ENCODE results near the gene MCCC2.
"Not testable (repeated sequence)": the region's sequence is repeated elsewhere in the genome, so short reads cannot be mapped to it uniquely, and the experiment has no call there.

Gene MCCC2

DNA sequence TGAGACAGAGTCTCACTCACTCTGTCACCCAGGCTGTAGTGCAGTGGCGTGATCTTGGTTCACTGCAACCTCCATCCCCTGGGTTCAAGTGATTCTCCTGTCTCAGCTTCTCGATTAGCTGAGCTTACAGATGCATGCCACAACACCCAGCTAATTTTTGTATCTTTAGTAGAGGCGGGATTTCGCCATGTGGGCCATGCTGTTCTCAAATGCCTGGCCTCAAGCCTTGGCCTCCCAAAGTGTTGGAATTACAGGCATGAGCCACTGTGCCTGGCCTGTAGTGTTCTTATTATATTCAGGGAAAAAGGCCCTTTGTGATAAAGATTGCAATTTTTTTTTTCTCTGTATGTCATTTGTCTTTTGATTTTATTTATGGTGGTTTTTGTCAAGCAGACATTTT is 24.0 kb upstream of the MCCC2 start:
- Histone ChIP-seq H2BK15ac (replicated peaks; ENCODE audit: low read depth) (no peak overlapping the region), H3K4me3 (ENCODE audit: low read length) (no peak overlapping the region), H3K18ac (ENCODE audit: low read length) (no peak overlapping the region), H4K8ac (ENCODE audit: low read depth, low read length) (no peak overlapping the region), H3K27ac (ENCODE audit: low read depth, low read length) (no peak overlapping the region), H3K9ac (ENCODE audit: low read length) (no peak overlapping the region), H3K4me1 (ENCODE audit: control insufficient read depth, low read depth, low read length) (no peaks in the 10 kb centered on the region), H3K23ac (ENCODE audit: low read length) (no peak overlapping the region), H2AK5ac (ENCODE audit: low read length) (no peak overlapping the region), H2BK120ac (ENCODE audit: low read depth, low read length) (no peak overlapping the region), H3K79me2 (ENCODE audit: control insufficient read depth, insufficient read depth, low read length) (no peaks in the 10 kb centered on the region), H3K79me1 (ENCODE audit: low read length) (no peaks in the 10 kb centered on the region), H4K5ac (ENCODE audit: low read length) (no peak overlapping the region), H3K27me3 (ENCODE audit: insufficient read depth, low read length, poor library complexity) (no peaks in the 10 kb centered on the region), H3K4ac (ENCODE audit: low read depth, low read length) (no peak overlapping the region), H3K4me2 (ENCODE audit: low read length) (no peak overlapping the region), H2BK5ac (ENCODE audit: low read length) (no peak overlapping the region), H3K36me3 (ENCODE audit: control insufficient read depth, insufficient read depth, low read length) (peaks cover 8% of the 10 kb centered on the region), H3K56ac (ENCODE audit: low read length) (no peak overlapping the region)
- no peak for DNase-seq
- no CpG with 5 or more reads among the region's 4 CpGs for WGBS (ENCODE audit: extremely low coverage, insufficient coverage, low lambda C conversion rate)

DNA sequence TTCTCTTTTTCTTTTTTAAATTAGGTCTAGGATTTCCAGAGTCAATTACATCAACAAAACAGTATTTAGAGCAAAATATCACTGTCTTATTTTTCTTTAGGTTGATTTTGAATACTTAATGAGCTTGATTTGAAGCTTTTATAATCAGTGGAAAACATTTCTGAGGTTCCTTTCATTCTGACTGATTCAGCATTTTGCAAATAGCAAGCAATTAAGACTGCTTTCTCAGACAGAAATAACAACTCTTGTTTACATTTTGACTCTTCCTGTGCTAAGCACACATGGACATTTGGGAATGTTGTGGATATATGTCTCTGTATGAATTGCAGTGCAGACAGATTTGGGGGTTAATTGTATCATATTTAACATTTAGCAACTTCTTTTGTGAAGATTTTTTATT is 22.2 kb upstream of the MCCC2 start:
- Histone ChIP-seq H3K27ac (ENCODE audit: low read depth, low read length) (no peak overlapping the region), H2AK5ac (ENCODE audit: low read length) (no peak overlapping the region), H3K4me1 (ENCODE audit: control insufficient read depth, low read depth, low read length) (no peaks in the 10 kb centered on the region), H3K56ac (ENCODE audit: low read length) (no peak overlapping the region), H3K27me3 (ENCODE audit: insufficient read depth, low read length, poor library complexity) (no peaks in the 10 kb centered on the region), H3K23ac (ENCODE audit: low read length) (no peak overlapping the region), H3K79me2 (ENCODE audit: control insufficient read depth, insufficient read depth, low read length) (no peaks in the 10 kb centered on the region), H2BK15ac (replicated peaks; ENCODE audit: low read depth) (no peak overlapping the region), H3K4me3 (ENCODE audit: low read length) (no peak overlapping the region), H3K4me2 (ENCODE audit: low read length) (no peak overlapping the region), H2BK5ac (ENCODE audit: low read length) (no peak overlapping the region), H3K79me1 (ENCODE audit: low read length) (no peaks in the 10 kb centered on the region), H4K5ac (ENCODE audit: low read length) (no peak overlapping the region), H2BK120ac (ENCODE audit: low read depth, low read length) (no peak overlapping the region), H3K18ac (ENCODE audit: low read length) (no peak overlapping the region), H4K8ac (ENCODE audit: low read depth, low read length) (no peak overlapping the region), H3K9ac (ENCODE audit: low read length) (no peak overlapping the region), H3K36me3 (ENCODE audit: control insufficient read depth, insufficient read depth, low read length) (peaks cover 7% of the 10 kb centered on the region), H3K4ac (ENCODE audit: low read depth, low read length) (no peak overlapping the region)
- DNase-seq = no peak

DNA sequence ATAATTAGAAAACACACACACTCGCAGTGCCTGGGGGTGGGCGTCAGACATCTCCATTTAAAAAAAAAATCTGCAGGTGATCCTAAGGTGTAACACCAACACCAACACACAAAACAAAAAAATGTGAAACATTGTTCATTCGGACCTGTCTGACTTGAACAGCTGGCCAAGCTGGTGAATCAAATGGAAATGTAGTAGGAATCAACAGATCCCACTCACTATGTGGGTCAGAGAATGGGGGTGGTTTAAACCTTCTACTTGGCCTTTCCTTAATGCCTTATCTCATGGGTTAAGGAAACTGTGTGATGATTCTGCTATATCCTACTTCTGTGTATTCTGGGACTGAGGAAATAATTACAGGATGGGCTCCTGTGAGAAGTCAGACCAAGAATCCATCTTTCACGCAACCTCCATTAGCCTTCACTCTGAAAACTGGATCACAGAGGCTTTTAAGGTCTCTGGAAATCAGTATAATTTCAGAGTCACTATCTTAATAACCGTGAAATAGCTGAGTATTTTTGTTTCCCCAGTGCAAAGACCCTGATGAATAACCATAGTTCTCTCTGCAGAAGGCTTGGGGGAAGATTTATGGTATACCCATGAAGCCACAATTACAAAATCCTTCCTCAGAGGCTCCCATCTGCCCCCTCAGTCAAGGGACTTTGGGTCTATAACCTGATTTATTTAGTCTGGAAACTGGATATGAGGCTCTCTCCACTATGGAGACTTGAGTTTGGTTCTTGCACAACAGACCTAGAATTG is 17.2 kb upstream of the MCCC2 start:
- Histone ChIP-seq H2BK15ac (replicated peaks; ENCODE audit: low read depth) (no peak overlapping the region), H3K79me1 (ENCODE audit: low read length) (no peaks in the 10 kb centered on the region), H3K79me2 (ENCODE audit: control insufficient read depth, insufficient read depth, low read length) (no peaks in the 10 kb centered on the region), H3K4me3 (ENCODE audit: low read length) (no peak overlapping the region), H3K27ac (ENCODE audit: low read depth, low read length) (no peak overlapping the region), H3K23ac (ENCODE audit: low read length) (no peak overlapping the region), H3K4ac (ENCODE audit: low read depth, low read length) (no peak overlapping the region), H3K4me1 (ENCODE audit: control insufficient read depth, low read depth, low read length) (no peaks in the 10 kb centered on the region), H2AK5ac (ENCODE audit: low read length) (no peak overlapping the region), H3K9ac (ENCODE audit: low read length) (no peak overlapping the region), H3K18ac (ENCODE audit: low read length) (no peak overlapping the region), H4K5ac (ENCODE audit: low read length) (no peak overlapping the region), H2BK120ac (ENCODE audit: low read depth, low read length) (no peak overlapping the region), H3K4me2 (ENCODE audit: low read length) (no peak overlapping the region), H4K8ac (ENCODE audit: low read depth, low read length) (no peak overlapping the region), H3K56ac (ENCODE audit: low read length) (no peak overlapping the region), H3K36me3 (ENCODE audit: control insufficient read depth, insufficient read depth, low read length) (peaks cover 3% of the 10 kb centered on the region), H3K27me3 (ENCODE audit: insufficient read depth, low read length, poor library complexity) (no peaks in the 10 kb centered on the region), H2BK5ac (ENCODE audit: low read length) (no peak overlapping the region)
- no CpG with 5 or more reads among the region's 5 CpGs for WGBS (ENCODE audit: extremely low coverage, insufficient coverage, low lambda C conversion rate)
- DNase-seq = no peak

DNA sequence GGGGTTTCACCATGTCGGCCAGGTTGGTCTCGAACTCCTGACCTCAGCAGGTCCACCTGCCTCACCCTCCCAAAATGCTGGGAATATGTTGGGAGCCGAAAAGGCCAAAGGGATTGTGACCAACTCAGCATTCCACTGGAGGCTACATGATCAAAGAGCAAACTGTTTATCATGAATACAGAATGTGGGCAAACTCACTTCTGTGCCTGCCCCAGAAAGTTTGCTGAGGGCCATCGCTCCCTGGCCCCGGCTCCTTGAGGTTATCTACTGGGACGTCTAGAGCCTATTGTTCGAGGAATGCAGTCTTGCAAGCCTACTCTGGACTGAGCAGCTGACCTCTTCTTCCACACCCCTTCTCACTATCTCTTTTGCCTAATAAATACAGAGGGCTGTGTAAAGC is 15.3 kb upstream of the MCCC2 start:
- H3K27ac ChIP-seq (ENCODE audit: low read depth, low read length); H2AK5ac ChIP-seq (ENCODE audit: low read length); H2BK5ac ChIP-seq (ENCODE audit: low read length); H3K79me2 ChIP-seq (ENCODE audit: control insufficient read depth, insufficient read depth, low read length); H3K36me3 ChIP-seq (ENCODE audit: control insufficient read depth, insufficient read depth, low read length); H3K9ac ChIP-seq (ENCODE audit: low read length); H3K4ac ChIP-seq (ENCODE audit: low read depth, low read length); H4K5ac ChIP-seq (ENCODE audit: low read length); H3K27me3 ChIP-seq (ENCODE audit: insufficient read depth, low read length, poor library complexity); H2BK120ac ChIP-seq (ENCODE audit: low read depth, low read length); H2BK15ac ChIP-seq (replicated peaks; ENCODE audit: low read depth); H4K8ac ChIP-seq (ENCODE audit: low read depth, low read length); H3K4me3 ChIP-seq (ENCODE audit: low read length); H3K4me1 ChIP-seq (ENCODE audit: control insufficient read depth, low read depth, low read length); H3K79me1 ChIP-seq (ENCODE audit: low read length); H3K56ac ChIP-seq (ENCODE audit: low read length); H3K4me2 ChIP-seq (ENCODE audit: low read length); H3K18ac ChIP-seq (ENCODE audit: low read length); H3K23ac ChIP-seq (ENCODE audit: low read length): not testable (repeated sequence)
- peak; percentile 28 for DNase-seq
- no CpG with 5 or more reads among the region's 7 CpGs for WGBS (ENCODE audit: extremely low coverage, insufficient coverage, low lambda C conversion rate)

DNA sequence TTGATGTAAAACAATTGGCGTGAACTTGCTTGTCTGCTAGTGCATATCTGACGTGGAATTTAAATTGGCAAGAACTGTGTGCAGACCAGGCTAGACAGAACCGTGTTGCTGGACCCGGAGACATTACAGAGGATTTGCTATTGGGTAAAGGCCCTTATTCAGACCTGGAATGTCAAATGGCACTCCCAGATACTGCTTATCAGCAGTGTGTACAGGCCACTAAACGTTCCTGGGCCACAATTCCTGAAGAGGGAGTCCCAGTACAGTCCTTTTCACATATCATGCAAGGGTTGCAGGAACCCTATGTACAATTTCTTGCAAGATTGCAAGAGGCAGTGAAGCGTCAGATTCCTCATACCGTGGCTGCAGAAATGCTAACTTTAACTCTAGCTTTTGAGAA is 13.5 kb upstream of the MCCC2 start:
- Histone ChIP-seq H3K79me2 (ENCODE audit: control insufficient read depth, insufficient read depth, low read length) (no peaks in the 10 kb centered on the region), H3K4ac (ENCODE audit: low read depth, low read length) (no peak overlapping the region), H4K5ac (ENCODE audit: low read length) (no peak overlapping the region), H2BK120ac (ENCODE audit: low read depth, low read length) (no peak overlapping the region), H3K27me3 (ENCODE audit: insufficient read depth, low read length, poor library complexity) (no peaks in the 10 kb centered on the region), H2BK5ac (ENCODE audit: low read length) (no peak overlapping the region), H3K79me1 (ENCODE audit: low read length) (no peaks in the 10 kb centered on the region), H3K4me2 (ENCODE audit: low read length) (no peak overlapping the region), H3K4me3 (ENCODE audit: low read length) (no peak overlapping the region), H3K36me3 (ENCODE audit: control insufficient read depth, insufficient read depth, low read length) (no peaks in the 10 kb centered on the region), H2BK15ac (replicated peaks; ENCODE audit: low read depth) (no peak overlapping the region), H3K56ac (ENCODE audit: low read length) (no peak overlapping the region), H3K9ac (ENCODE audit: low read length) (no peak overlapping the region), H3K4me1 (ENCODE audit: control insufficient read depth, low read depth, low read length) (no peaks in the 10 kb centered on the region), H2AK5ac (ENCODE audit: low read length) (no peak overlapping the region), H3K18ac (ENCODE audit: low read length) (no peak overlapping the region), H3K27ac (ENCODE audit: low read depth, low read length) (no peak overlapping the region), H3K23ac (ENCODE audit: low read length) (no peak overlapping the region), H4K8ac (ENCODE audit: low read depth, low read length) (no peak overlapping the region)
- WGBS (ENCODE audit: extremely low coverage, insufficient coverage, low lambda C conversion rate) = no CpG with 5 or more reads among the region's 7 CpGs
- DNase-seq = no peak

DNA sequence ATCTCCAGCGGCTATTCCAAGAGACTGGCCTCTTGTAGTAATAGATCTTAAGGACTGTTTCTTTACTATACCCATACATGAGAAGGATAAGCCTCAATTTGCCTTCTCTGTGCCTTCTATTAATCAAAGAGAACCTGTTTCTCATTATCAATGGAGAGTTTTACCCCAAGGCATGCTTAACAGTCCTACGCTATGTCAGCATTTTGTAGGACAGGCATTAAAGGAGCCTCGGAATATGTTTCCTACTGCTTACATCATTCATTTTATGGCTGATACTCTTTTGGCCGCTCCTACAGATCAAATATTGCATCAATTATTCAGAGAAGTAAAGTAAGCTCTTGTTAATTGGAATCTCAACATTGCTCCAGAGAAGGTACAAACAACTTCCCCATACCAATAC is 11.6 kb upstream of the MCCC2 start:
- H4K5ac ChIP-seq (ENCODE audit: low read length); H2BK5ac ChIP-seq (ENCODE audit: low read length); H3K9ac ChIP-seq (ENCODE audit: low read length); H3K36me3 ChIP-seq (ENCODE audit: control insufficient read depth, insufficient read depth, low read length); H3K4ac ChIP-seq (ENCODE audit: low read depth, low read length); H4K8ac ChIP-seq (ENCODE audit: low read depth, low read length); H3K79me2 ChIP-seq (ENCODE audit: control insufficient read depth, insufficient read depth, low read length); H3K4me1 ChIP-seq (ENCODE audit: control insufficient read depth, low read depth, low read length); H2BK15ac ChIP-seq (replicated peaks; ENCODE audit: low read depth); H3K27me3 ChIP-seq (ENCODE audit: insufficient read depth, low read length, poor library complexity); H3K4me3 ChIP-seq (ENCODE audit: low read length); DNase-seq; H3K79me1 ChIP-seq (ENCODE audit: low read length); H3K27ac ChIP-seq (ENCODE audit: low read depth, low read length); H3K4me2 ChIP-seq (ENCODE audit: low read length); H3K56ac ChIP-seq (ENCODE audit: low read length); H3K18ac ChIP-seq (ENCODE audit: low read length); H2AK5ac ChIP-seq (ENCODE audit: low read length); H3K23ac ChIP-seq (ENCODE audit: low read length); H2BK120ac ChIP-seq (ENCODE audit: low read depth, low read length): not testable (repeated sequence)
- no CpG with 5 or more reads among the region's 4 CpGs for WGBS (ENCODE audit: extremely low coverage, insufficient coverage, low lambda C conversion rate)

All from mesendoderm (in vitro differentiated cells).